ENCODE data around the gene NKX1-1. TPM values are rescaled to one million over a fixed set of nuclear protein-coding genes. Genes with fewer than 3 reads are reported as not detected.

Gene NKX1-1
- total RNA-seq, 1 experiment from 2014 or later, result not detected

GRCh38 chr4:1369091-1369450 is 37.2 kb downstream of the NKX1-1 start (continued):
- TF ChIP-seq ZNF425 (CRISPR knock-in tag; conservative IDR thresholded peaks at IDR 0.05), result no peak
- TF ChIP-seq RELA (CRISPR knock-in tag; IDR thresholded peaks at IDR 0.05; ENCODE audit: borderline replicate concordance), result no peak
- no peak for TF ChIP-seq JAZF1 (CRISPR knock-in tag; IDR thresholded peaks at IDR 0.05)

GRCh38 chr4:1368421-1369090 is 37.7 kb downstream of the NKX1-1 start:
- H3K4me1 Mint-ChIP-seq, result 0 out of 2 replicates have a peak, but pooled peaks cover 3% of the 10 kb centered on the region
- ChIA-PET CTCF (interaction anchor here (0.8 to 1.6 kb wide), 4 partner anchors 13 to 261 kb away, joined by 3 to 7 read pairs (median 4); no protein-coding TSS in a partner anchor), POLR2A (interaction anchor here (0.8 kb wide), 1 partner anchor 305 kb away, joined by 3 read pairs; no protein-coding TSS in a partner anchor)

GRCh38 chr4:1367936-1368289 is 38.3 kb downstream of the NKX1-1 start:
- ATAC-seq (no peak), DNase-seq (ENCODE audit: low spot score) (peak; percentile 10)
- POLR2A ChIA-PET, result no interaction called here
- Mint-ChIP-seq H3K9me3 (no peaks in the 10 kb centered on the region), H3K27ac (no peak overlapping the region), H3K4me3 (no peak overlapping the region), H3K27me3 (ENCODE audit: low read depth) (no peaks in the 10 kb centered on the region), H3K36me3 (peaks cover 12% of the 10 kb centered on the region; the same call in 1 of the 2 replicates), H3K4me1 (0 out of 2 replicates have a peak, but pooled peaks cover 3% of the 10 kb centered on the region)
- TF ChIP-seq MXD4 (CRISPR knock-in tag; IDR thresholded peaks at IDR 0.05; ENCODE audit: borderline replicate concordance) (no peak), KAT7 (CRISPR knock-in tag; IDR thresholded peaks at IDR 0.05; ENCODE audit: borderline replicate concordance) (no peak), GRHL2 (CRISPR knock-in tag; IDR thresholded peaks at IDR 0.05; ENCODE audit: insufficient replicate concordance, severe bottlenecking) (no peak), EMX1 (CRISPR knock-in tag; IDR thresholded peaks at IDR 0.05) (no peak), ZNF423 (CRISPR knock-in tag; IDR thresholded peaks at IDR 0.05) (no peak), PRDM15 (CRISPR knock-in tag; IDR thresholded peaks at IDR 0.05) (no peak), ATF6 (CRISPR knock-in tag; IDR thresholded peaks at IDR 0.05) (no peak), ZNF416 (CRISPR knock-in tag; IDR thresholded peaks at IDR 0.05) (no peak), NFATC4 (CRISPR knock-in tag; IDR thresholded peaks at IDR 0.05) (no peak), SP1 (CRISPR knock-in tag; conservative IDR thresholded peaks at IDR 0.05) (no peak), ZNF121 (CRISPR knock-in tag; IDR thresholded peaks at IDR 0.05) (no peak), FOXJ3 (CRISPR knock-in tag; IDR thresholded peaks at IDR 0.05; ENCODE audit: borderline replicate concordance) (no peak), ZNF281 (CRISPR knock-in tag; IDR thresholded peaks at IDR 0.05) (no peak), AR (CRISPR knock-in tag; IDR thresholded peaks at IDR 0.05) (no peak), NR2C2 (CRISPR knock-in tag; IDR thresholded peaks at IDR 0.05) (no peak), NFYB (CRISPR knock-in tag; conservative IDR thresholded peaks at IDR 0.05; ENCODE audit: low read depth) (no peak)
- CTCF ChIA-PET, result interaction anchor here (1.3 kb wide), 1 partner anchor 144 kb away, joined by 4 read pairs; no protein-coding TSS in a partner anchor

More at GRCh38 chr4:1368421-1369090, 37.7 kb downstream of the NKX1-1 start:
- H3K27me3 Mint-ChIP-seq (ENCODE audit: low read depth), result no peaks in the 10 kb centered on the region
- H3K4me3 Mint-ChIP-seq, result no peak overlapping the region
- peaks cover 10% of the 10 kb centered on the region; the same call in 1 of the 2 replicates for H3K36me3 Mint-ChIP-seq
- DNase-seq (ENCODE audit: low spot score), result peak; percentile 53
- H3K9me3 Mint-ChIP-seq, result no peaks in the 10 kb centered on the region
- TF ChIP-seq ZNF121 (CRISPR knock-in tag; IDR thresholded peaks at IDR 0.05) (peak; percentile 66; the same call in 1 of the 2 replicates), FOXP1 (CRISPR knock-in tag; IDR thresholded peaks at IDR 0.05; ENCODE audit: borderline replicate concordance) (no peak), RELA (CRISPR knock-in tag; IDR thresholded peaks at IDR 0.05; ENCODE audit: borderline replicate concordance) (no peak), SMAD4 (CRISPR knock-in tag; IDR thresholded peaks at IDR 0.05) (no peak)
- ATAC-seq, result peak; percentile 65
- no peak overlapping the region for H3K27ac Mint-ChIP-seq
